NCI-H774 (cell line): ENCODE data around the gene LIPK.
"Not testable (repeated sequence)": the region's sequence is repeated elsewhere in the genome, so short reads cannot be mapped to it uniquely, and the experiment has no call there.

Experiments
- DNase-seq: peaks from one replicate; lab custom pipeline; 2025; lab: John Stamatoyannopoulos, UW

LIPK gene

GRCh38 chr10:88721392-88721791, 15.3 kb downstream of the LIPK start:
- DNase-seq = no peak

- no peak for DNase-seq
These were observed 19.7 kb downstream of the LIPK start for GRCh38 chr10:88725798-88726197.

- DNase-seq = no peak
These were observed 22.2 kb downstream of the LIPK start for GRCh38 chr10:88728107-88728763.

- DNase-seq = no peak
These were observed 24.8 kb downstream of the LIPK start for GRCh38 chr10:88730864-88731263.

- no peak for DNase-seq
These were observed 25.2 kb downstream of the LIPK start for GRCh38 chr10:88731296-88731695.

- DNase-seq = no peak
These were observed 27.2 kb downstream of the LIPK start for GRCh38 chr10:88733215-88733614.

- DNase-seq = no peak
These were observed 29.6 kb downstream of the LIPK start for GRCh38 chr10:88735661-88736060.

GRCh38 chr10:88741921-88742320, 35.9 kb downstream of the LIPK start:
- not testable (repeated sequence) for DNase-seq

GRCh38 chr10:88742448-88742847, 36.4 kb downstream of the LIPK start:
- no peak for DNase-seq

- DNase-seq = no peak
These were observed 38.0 kb downstream of the LIPK start for GRCh38 chr10:88744002-88744401.

GRCh38 chr10:88745633-88746032, 39.6 kb downstream of the LIPK start:
- no peak for DNase-seq

- no peak for DNase-seq
These were observed 48.2 kb downstream of the LIPK start for GRCh38 chr10:88754287-88754686.

- DNase-seq = no peak
These were observed 49.7 kb downstream of the LIPK start for GRCh38 chr10:88755753-88756152.

- DNase-seq = no peak
These were observed 50.6 kb downstream of the LIPK start for GRCh38 chr10:88756660-88757059.

GRCh38 chr10:88759366-88760101, 53.5 kb downstream of the LIPK start, which contains the start of gene LIPN:
Gene LIPN (plus strand): TSS chr10:88760020. CDS start chr10:88761406, 1,386 bp downstream.
- DNase-seq = no peak

GRCh38 chr10:88762906-88763305, 56.9 kb downstream of the LIPK start:
- no peak for DNase-seq

GRCh38 chr10:88763441-88763840, 57.4 kb downstream of the LIPK start:
- no peak for DNase-seq

GRCh38 chr10:88764110-88764509, 58.1 kb downstream of the LIPK start:
- DNase-seq = no peak

GRCh38 chr10:88765816-88766215, 59.8 kb downstream of the LIPK start:
- DNase-seq = no peak

- DNase-seq = no peak
These were observed 63.3 kb downstream of the LIPK start for GRCh38 chr10:88769384-88769783.

- no peak for DNase-seq
These were observed 75.2 kb downstream of the LIPK start for GRCh38 chr10:88781206-88781605.

- DNase-seq = no peak
These were observed 76.2 kb downstream of the LIPK start for GRCh38 chr10:88782222-88782621.

GRCh38 chr10:88783724-88784123, 77.7 kb downstream of the LIPK start:
- no peak for DNase-seq
